CD4-positive, alpha-beta T cell treated with Interferon gamma for 1 hour (primary cell): ENCODE data around the gene DRC3.
"Not testable (repeated sequence)": the region's sequence is repeated elsewhere in the genome, so short reads cannot be mapped to it uniquely, and the experiment has no call there.

Source experiments
- DNase-seq: peaks from one replicate; pipeline ENCODE4 v3.0.0-alpha.2; 2020

The DRC3 gene

DNA sequence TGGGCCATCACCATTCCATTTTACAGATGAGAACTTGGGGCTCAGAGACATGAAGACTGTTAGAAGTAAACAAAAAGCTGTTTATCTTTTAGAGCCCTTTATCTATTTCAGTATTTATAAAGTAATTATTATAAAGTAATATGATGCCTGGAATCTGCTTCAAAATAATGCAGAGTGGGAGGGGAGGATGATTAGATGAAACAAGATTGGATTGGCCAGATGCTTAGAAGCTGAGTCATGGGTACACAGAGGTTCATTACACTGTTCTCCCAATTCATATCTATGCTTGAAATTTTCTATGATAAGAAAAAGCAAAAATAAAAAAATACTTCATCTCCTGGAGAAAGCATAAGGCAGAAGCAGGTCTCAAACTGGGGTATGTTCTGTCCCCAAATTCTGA is 29.8 kb upstream of the DRC3 start:
- no peak for DNase-seq

DNA sequence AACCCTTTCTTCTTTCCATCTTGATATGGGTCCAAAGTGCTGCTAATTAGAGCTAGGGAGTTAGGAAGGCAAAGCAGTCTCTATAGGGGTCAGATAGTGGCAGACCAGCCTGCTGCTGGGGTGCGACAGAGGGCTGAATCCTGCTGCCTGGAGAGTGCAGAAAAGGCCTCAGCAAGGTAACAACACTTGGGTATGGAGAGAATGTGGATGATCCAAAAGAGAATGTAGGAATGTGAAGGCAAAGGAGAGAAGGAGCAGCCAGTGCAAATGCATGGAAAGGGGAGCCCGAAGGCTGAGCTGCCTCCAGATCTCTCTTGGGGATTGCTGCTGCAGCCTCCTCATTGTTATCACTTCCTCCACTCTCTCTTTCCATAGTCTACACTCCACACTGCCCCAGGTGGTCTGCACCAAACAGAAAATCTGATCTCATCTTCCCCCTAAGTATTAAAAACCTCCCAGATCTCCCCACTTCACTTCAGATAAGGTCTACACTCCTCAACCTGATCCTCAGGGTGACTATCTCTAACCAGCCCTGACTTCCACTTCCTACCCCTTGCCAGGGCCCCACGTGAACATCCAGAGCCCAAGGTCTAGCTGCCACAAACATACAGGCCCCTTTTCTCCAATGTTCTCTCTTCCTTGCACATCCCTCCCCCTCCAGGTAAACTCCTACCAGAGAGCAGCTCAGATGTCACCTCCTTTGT is 29.2 kb upstream of the DRC3 start:
- no peak for DNase-seq

DNA sequence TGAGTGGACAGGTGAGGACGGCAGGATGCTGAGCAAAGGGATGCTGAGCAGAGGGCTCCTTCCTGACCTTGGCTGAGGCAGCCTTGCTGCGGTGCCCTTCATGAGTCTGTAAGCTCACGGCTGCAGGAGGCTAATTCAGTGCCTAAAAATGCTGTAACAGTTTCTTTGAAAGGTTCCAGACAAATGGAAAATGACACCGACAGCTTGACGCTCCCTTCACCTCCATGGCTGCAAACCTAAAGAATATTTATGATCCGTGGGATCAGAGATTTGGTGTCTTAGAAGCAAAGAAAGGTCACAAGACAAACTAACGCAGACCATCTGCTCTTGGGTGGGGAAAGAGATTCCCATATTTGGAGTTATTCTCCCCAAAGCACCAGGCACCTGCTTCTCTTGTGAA is 28.4 kb upstream of the DRC3 start:
- no peak for DNase-seq

DNA sequence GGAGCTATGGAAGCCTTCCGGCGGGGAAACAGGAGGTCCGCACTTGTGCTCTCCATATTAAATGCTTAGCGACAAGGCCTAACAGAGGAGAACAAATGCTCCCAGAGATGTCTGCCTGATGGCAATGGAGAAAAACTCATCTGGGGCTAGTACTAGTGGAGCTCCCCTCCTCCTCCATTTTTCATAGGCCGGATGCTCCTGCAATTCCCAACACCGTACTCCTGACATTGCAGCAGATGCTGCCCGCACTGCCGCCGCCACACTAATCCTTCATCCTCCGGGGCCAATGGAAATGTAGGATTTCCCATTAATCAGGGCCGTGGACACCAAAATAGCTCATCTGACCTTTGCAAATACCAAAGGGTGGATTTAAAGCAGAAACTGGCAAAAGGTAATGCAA is 27.9 kb upstream of the DRC3 start:
- no peak for DNase-seq

DNA sequence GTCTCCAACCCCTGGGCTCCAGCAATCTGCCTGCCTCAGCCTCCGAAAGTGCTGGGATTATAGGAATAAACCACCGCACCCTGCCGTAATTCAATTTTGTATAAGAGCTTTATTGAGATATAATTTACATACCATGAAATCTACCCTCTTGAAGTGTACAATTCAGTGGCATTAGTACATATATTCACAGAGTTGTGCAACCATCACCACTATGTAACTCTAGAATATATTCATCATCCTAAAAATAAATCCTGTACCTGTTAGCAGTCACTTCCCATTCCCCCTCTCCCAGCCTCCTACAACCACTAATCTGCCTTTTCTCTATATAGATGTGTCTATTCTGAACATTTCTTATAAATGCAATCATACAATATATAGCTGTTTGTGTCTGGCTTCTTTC is 26.6 kb upstream of the DRC3 start:
- DNase-seq, result no peak

DNA sequence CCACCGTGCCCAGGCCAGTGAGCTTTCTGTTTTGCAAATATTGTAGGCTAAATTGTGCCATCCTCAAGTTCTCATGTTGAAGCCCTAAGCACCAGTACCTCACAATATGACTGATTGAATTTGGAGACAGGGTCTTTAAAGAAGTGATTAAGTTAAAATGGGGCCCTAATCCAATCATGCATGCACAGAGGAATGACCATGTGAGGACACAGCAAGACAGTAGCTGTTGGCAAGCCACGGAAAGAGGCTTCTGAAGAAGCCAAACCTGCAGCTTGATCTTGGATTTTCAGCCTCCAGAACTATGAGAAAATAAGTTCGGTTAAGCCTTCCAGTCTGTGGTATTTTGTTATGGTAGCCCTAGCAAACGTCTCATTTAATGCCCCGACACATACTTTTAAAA is 25.4 kb upstream of the DRC3 start:
- no peak for DNase-seq

DNA sequence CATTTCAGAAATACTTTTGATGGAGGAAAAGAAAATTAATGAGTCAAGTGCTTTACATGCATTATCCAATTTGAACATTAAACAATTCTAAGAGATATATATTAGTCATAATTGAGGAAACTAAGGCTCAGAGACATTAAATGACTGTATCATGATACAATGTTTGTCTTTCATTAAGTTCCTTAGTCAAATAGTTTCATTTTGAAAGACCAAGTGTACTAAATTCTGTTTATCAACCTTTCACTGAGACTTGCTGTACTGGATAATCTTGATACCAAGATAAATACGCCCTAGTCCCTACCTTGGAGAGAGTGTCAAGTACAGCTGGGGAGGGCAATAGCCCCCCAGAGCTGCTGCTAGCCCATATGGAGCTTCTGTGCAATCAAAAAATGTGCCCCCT is 24.7 kb upstream of the DRC3 start:
- DNase-seq, result no peak

DNA sequence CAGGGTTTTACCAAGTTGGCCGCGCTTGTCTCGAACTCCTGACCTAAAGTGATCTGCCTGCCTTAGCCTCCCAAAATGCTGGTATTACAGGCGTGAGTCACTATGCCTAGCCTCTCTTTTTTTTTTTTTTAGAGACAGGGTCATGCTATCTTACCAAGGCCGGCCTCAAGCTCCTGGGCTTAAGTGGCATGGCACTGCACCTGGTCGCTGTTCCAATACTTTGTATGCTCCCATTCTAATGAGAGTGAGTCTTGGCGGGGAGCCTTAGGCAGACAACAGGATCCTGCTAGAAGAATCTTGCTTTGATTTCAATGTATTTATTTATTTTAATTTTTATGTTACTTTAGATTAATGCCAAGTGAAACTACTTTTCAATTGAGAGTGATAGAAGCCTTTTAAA is 22.3 kb upstream of the DRC3 start:
- no peak for DNase-seq

DNA sequence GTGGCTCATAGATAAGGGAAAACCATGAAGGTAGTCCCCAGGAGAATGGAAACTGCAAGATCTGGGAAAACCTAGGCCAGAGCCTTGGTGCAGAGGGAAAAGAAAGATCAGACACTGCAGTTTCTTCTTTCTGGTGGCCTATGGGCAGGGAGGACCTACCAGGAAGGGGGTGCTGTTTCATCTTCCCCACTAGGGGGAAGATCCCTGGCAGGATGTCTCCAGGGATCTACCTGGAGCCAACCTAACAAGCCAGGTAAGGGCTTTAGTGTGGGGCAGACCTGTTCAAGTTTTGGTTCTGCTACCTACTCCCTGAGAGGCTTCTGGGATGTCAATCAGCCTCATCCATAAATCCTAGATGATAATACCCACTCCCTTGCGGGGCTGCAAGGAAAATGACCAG is 21.9 kb upstream of the DRC3 start:
- no peak for DNase-seq

DNA sequence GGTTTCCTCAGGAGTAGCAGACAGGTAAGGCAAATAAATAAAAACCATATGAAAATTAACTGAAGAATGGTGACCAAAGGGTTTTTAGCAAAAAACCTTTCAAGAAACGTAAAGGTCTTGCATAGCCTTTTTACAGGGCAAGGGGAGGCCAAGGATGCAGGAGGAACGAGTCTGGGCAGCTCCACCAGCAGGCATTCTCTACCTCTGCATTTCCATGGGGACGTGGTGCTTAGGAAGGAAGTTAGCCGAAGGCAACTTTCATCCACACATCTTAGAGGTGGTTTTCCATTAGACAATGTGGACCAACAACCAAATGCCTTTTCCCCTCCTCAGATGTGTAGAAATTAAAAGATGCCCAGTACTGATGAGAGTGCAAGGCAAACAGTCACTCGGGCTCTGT is 21.1 kb upstream of the DRC3 start:
- no peak for DNase-seq

DNA sequence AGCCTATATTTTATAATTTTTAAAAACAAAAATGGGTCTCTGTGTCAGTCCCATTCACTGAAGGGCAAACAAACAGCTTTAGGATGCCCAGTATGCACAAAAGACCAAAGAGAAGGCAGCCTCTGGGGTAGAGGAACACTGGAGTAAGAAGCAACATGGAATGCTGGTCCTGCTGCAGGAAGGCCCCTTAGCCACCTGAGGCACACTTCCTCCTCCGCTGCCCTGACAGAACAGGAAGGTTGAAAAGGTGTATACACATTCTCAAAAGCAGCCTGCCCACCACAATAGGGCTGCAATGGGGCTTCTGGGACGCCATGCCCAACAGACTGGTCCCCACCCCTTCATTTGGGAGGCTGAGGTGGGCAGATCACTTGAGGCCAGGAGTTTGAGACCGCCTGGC is 20.0 kb upstream of the DRC3 start:
- no peak for DNase-seq

DNA sequence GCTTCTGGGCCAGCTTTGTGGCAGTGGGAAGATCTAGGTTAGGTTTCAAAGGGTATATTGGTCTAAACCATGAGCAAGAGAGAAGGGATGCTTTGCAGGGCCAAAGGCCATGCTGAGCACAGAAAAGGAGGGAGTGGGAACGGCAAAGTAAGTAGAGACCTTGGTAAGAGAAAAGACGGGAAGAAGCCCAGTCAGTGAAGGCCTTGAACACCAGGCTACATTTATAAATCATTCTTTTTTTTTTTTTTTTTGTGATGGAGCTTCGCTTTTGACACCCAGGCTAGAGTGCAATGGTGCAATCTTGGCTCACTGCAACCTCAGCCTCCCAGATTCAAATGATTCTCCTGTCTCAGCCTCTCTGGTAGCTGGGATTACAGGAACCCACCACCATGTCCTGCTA is 18.6 kb upstream of the DRC3 start:
- no peak for DNase-seq

DNA sequence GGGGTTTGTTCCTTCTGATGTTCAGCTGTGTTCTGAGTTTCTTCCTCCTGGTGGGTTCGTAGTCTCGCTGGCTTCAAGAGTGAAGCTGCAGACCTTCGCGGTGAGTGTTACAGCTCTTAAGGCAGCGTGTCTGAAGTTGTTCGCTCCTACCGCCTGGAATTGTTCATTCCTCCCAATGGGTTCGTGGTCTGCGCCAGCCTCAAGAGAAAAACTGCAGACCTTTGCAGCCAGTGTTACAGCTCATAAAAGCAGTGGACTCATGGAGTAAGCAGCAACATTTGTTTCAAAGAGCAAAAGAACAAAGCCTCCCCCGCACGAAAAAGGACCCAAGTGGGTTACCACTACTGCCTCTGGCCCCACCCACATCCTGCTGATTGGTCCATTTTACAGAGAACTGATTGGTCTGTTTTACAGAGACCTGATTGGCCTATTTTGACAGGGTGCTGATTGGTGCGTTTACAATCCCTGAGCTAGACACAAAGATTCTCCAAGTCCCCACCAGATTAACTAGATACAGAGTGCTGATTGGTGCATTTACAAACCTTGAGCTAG is 16.8 kb upstream of the DRC3 start:
- DNase-seq, result not testable (repeated sequence)

DNA sequence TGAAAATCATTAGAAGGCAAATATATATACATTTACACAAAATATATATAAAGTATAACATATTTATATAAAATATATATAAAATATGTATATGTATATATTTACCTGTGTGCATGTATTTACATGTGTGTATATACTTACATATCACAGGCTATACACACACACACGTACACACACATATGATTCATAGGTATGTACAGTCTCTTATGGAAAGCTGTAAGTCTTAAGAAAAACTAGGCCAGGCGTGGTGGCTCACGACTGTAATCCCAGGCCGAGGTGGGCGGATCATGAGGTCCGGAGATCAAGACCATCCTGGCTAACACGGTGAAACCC is 15.1 kb upstream of the DRC3 start:
- no peak for DNase-seq

DNA sequence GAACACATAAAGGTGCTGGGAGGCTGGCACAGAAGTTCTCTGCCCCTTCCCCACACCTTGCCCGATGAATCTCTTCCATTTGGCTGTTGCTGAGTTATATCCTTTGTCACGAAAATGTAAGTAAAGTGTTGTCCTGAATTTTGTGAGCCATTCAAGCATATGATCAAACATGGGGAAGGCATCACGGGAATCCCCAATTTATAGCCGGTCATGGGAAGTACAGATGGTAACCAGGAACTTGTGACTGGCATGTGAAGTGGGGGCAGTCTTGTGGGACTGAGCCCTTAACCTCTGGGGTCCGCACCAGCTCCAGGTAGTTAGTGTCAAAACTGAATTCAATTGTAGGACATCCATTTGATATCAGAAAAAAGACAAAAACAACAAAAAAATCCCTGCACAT is 13.7 kb upstream of the DRC3 start:
- no peak for DNase-seq

DNA sequence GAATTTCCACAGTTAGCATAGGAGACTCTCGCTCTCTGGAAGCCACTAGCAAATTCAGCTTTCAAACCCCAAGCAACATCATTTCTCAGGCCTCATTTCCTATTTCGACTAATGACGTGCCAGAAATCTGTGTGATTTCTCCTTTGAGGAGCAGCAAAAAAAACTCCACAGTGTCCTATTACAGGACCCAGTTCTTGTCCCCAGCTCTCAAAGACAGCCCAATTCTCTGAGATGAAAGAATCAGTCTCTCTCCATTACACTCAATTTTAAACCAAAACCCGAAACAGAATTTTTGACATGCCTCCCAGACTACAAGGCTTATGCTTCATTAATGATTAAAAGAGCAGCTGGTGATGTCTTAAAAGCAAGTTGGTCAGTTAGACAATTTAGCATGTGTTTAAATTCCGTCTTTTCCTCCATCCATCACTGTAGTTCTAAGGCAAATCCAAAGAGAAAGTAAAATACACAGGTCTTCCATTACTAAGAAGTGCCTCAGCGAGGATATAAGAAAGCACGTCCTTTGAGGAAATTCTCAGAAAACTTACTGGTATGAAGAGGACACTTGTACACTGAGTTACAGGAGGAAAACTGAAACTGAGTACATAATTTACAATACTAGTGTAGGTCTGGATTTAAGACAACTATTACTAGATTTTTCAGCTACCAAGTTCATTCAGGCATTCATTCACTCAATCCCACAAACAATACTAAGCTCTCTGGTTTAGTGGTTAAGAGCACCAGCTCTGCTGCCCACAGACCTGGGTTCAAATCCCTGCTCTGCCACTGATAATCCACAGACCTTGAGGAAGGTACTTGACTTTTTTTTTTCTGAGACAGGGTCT is 12.9 kb upstream of the DRC3 start:
- no peak for DNase-seq

DNA sequence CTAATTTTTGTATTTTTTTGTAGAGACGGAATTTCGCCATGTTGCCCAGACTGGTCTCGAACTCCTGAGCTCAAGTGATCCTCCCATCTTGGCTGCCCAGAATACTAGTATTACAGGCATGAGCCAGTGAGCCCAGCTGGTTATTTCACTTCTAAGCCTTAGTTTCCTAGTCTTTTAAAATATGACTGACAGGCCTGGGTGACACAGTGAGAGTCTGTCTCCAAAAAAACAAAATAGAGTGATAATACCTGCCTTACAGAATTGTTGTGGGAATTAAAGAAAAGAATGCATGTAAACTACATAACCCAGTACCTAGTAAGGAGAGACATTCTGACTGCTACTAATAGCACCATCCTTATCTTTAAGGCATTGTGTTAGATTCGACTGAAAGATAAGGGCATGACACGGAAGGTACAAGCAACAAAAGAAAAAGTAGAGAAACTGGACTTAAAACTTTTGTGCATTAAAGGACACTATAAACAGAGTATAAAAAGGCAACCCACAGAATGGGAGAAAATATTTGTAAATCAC is 12.1 kb upstream of the DRC3 start:
- DNase-seq, result no peak

DNA sequence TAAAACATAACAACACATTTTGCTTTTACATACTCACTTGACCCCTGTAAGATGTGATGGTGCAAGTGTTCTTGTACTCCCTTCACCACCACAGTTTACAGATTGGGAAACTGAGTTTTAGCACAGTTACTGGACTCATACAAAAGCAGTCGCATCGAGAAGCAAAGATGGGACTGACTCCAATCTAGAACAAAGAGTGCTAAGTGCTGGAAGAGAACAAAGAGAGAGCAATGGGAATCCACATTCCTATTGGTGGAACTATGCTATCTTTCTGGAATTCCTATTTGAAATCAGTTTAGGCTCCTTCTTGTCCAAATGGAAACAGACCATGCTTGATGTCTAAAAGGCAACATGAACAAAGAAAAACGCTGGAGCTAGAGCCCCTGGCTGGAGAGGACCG is 9.6 kb upstream of the DRC3 start:
- DNase-seq, result no peak

DNA sequence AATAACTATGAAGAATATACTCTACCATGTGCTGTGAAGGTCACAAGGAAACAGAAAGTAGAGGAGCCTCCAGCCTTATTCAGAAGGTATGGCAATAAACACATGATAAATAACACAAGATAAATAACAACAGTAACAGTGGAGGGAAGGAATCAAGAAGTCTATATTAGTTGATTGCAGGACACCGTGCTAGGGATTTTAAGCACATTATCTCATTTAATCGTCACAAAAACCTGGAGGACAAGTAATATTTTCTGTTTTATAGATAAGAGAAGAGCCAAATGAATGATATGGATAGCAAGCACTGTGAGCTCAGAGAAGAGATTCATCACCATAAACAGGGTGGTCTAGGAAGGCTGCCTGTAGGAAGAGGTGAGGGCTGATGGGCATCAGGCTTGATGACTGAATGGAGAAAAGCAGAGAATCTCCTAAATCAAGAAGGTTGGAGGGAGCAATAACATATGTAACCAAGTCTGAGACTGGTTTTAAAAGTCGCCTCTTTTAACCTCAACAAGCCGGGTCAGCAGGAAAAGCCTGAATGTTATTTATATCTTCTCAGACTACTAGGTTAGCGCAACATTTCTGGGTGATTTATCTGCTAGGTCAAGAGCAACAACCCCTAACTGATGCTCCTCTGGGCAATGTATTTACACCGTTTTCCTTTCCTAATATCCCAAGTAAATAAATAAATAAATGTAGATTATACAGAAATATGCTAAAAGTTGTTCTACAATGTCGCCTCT is 8.8 kb upstream of the DRC3 start:
- DNase-seq, result no peak

DNA sequence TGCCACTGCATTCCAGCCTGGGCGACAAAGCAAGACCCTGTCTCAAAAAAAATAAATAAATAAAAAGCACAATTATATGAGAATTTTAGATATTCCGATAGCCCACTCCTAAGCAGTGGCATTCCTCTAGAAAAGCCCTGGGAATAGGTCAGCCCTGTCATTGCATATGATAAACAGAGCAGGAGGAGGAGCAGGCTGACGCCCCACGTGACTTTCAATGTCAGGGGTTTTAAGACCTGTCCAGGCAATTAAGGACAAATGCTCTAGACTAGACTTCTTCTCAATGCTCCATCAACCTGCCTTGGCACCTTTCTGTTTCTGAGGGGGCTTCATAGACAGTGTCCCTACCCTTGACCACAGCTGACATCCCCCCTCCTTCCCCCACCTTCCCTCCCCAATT is 8.0 kb upstream of the DRC3 start:
- DNase-seq, result no peak

DNA sequence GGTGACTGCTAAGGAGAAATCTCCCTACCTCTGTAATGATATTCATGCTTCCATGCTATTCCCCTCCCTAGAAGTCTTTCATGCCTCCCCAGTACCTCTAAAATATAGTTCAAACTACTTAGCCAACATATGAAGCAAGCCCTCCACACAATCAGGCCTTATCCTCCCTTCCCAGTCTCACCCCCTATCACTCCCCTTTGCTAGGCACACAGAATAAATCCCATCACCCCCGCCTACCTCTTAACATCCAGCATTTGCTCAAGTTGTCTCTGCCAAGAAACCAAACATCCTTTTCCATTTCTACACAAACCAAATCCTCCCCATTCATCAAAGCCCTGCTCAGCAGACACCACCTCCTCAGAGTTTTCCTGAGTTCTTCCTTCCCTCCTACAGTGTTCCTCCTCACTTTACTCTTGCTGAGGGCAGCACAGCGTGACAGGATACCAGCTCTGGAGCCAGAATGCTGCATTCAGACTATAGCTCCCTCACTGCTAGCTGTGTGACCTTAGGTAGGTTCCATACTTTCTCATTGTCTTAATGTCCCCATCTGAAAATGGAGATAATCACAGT is 7.4 kb upstream of the DRC3 start:
- DNase-seq, result no peak

DNA sequence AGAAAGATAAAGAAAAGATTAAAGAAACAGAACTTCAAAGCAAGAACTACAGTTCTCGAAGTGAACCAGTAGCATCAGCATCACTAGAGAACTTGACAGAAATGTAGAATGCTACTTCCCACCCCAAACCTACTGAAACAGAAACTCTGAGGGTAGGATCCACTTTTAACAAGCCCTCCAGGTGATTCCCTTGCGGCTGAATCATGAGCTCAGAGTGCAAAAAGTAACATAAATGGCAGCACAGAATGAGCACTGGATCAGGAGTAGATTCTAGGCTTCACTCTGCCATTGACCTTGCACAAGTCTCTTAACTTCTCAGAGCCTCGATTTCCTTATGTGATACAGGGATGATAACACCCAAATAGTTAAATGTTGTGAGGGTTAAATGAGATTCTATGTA is 6.3 kb upstream of the DRC3 start:
- no peak for DNase-seq

DNA sequence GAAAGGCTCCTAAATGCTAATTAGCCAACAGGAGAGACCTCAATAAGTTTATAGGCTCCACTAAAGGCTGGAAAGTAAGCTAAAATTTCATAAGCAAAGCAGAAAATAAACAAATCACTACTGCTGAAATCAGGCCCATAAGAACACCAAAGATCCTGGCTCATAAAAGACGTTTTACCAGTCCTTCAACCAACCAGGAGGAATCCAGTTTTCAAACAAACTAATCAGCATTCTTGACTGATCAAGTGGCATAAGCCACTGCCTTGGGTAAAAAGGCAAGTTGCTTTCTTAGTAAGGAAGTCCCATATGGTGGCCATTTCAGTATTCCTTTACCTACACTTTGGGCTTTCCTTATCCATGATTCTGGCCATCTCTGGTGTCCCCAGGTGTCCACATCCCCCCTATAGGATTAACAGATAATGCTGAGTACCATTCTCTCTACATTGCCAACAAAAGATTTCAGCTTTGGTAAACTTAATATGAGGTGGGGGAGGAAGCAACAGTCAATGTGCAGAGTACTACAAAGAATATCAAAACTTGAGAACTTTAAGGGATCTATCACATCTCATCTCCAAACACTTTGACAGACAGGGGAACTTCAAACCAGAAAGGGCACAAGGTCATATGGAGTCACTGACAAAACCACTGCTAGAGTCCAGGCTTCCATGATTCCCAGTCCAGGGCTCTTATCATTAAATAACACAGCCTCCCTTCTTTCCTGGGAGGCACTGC is 1.8 kb upstream of the DRC3 start:
- no peak for DNase-seq
